Kidney (tissue), 14 donors: ENCODE measurements around the gene ZNF160. TPM values are rescaled to one million over a fixed set of nuclear protein-coding genes. Genes with fewer than 3 reads are reported as not detected.

Experiments used
- DNase-seq, 5 donors: peaks; one replicate each; pipeline ENCODE4 v3.0.0-alpha.2; 2013 to 2020
- FAIRE-seq: peaks from 2 replicates; lab custom pipeline; 2012; peaks lifted over from hg19 to GRCh38; lab: Jason Lieb, UNC
- H3K27ac ChIP-seq, 2 donors: one replicate each; pipeline ENCODE4 v1.7.0; 2013; ENCODE audit warnings: low read depth in 2 of 2, low read length in 2 of 2, inconsistent platforms in 1 of 2
- H3K27me3 ChIP-seq: one replicate; pipeline ENCODE4 v1.7.1; 2013; ENCODE audit warnings: low read length, inconsistent platforms; ENCODE audit not compliant: control insufficient read depth, insufficient read depth
- H3K36me3 ChIP-seq, 3 donors: one replicate each; pipeline versions ENCODE4 v1.7.0 to v1.7.1; 2013; ENCODE audit warnings: low read length in 3 of 3, control low read depth in 1 of 3, inconsistent platforms in 1 of 3; ENCODE audit not compliant: insufficient read depth in 3 of 3, control insufficient read depth in 2 of 3
- H3K4me1 ChIP-seq, 3 donors: one replicate each; pipeline versions ENCODE4 v1.7.0 to v1.7.1; 2013; ENCODE audit warnings: low read length in 3 of 3, inconsistent platforms in 1 of 3, low read depth in 1 of 3; ENCODE audit not compliant: control insufficient read depth in 2 of 3, insufficient read depth in 2 of 3
- H3K4me3 ChIP-seq, 3 donors: one replicate each; pipeline versions ENCODE4 v1.7.0 to v1.8.1; 2013; ENCODE audit warnings: low read length in 3 of 3, control low read depth in 1 of 3, inconsistent platforms in 1 of 3
- H3K9ac ChIP-seq, 3 donors: one replicate each; pipeline versions ENCODE4 v1.7.0 to v1.7.1; 2013; ENCODE audit warnings: low read length in 3 of 3, control low read depth in 1 of 3, inconsistent platforms in 1 of 3
- H3K9me3 ChIP-seq, 3 donors: one replicate each; pipeline versions ENCODE4 v1.7.0 to v1.7.1; 2013; ENCODE audit warnings: low read length in 3 of 3, control low read depth in 1 of 3, inconsistent platforms in 1 of 3; ENCODE audit not compliant: control insufficient read depth in 2 of 3, insufficient read depth in 1 of 3
- intact Hi-C: fragments of 100-400 bp; cut with DNase I; formaldehyde crosslinking; loops from one replicate; pipeline ENCODE4 v1.11.1; 2022
- polyA plus RNA-seq: library from polyadenylated mRNA; stranded (reverse); fragments of 350-450 nt; fragmentation: Illumina TruSeq; extraction: RNeasy Lipid Tissue Mini Kit (QIAGEN cat#74804); gene quantifications from one replicate; pipeline ENCODE4 v1.2.3, GENCODE V29; 2014; ENCODE audit warnings: low read depth, low replicate concordance; ENCODE audit not compliant: insufficient read depth
- total RNA-seq: library from RNA; stranded (reverse); fragmentation: NEBNext Ultra II Directional; extraction: Animal tissue kit (Norgen Biotek cat#: 25700); gene quantifications from one replicate; pipeline ENCODE4 v1.2.1, GENCODE V29; 2021
- TF ChIP-seq, protein P1 (sequence below): IDR thresholded peaks from 3 replicates; pipeline ENCODE4 v1.5.1; 2012; ENCODE audit warnings: mild to moderate bottlenecking, moderate library complexity, borderline replicate concordance; ENCODE audit not compliant: insufficient read depth; ENCODE audit errors: extremely low read depth
- donor health status: control.
- donor health status: control.
- donor health status: control.
- donor health status: control.
- donor health status: control.
- donor health status: DM: yes; HTN: yes; CAD: no.
- donor health status: Normal renal cell carcinoma (clear cell type).

Gene ZNF160
- total and polyA plus RNA-seq, 2 donors from 2014 or later = 9.5 to 38.2 TPM

DNA sequence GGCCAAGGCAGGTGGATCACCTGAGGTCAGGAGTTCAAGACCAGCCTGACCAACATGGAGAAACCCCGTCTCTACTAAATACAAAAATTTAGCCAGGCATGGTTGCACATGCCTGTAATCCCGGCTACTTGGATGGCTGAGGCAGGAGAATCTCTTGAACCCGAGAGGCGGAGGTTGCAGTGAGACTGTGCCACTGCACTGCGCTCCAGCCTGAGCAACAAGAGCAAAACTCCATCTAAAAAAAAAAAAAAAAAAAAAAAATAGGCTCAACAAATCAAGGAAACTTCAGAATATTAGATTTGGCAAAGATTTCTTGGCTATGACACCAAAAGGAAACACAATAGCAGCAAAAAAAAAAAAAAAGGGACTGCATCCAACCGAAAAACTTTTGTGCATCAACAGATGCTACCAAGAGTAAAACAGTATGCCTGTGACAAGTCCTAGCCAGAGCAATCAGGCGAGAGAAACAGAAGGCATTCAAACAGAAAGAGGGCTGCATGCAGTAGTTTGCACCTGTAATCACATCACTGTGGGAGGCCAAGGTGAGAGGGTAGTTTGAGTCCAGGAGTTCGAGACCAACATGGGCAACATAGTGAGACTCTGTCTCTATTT, 23.8 kb downstream of the ZNF160 start:
- Histone ChIP-seq H3K9me3 (peaks cover 0 to 6% (median 5%) of the 10 kb centered on the region in 3 donors), H3K27ac (no peak overlapping the region), H3K4me3 (no peak overlapping the region), H3K4me1 (no peaks in the 10 kb centered on the region), H3K9ac (no peak overlapping the region), H3K27me3 (no peaks in the 10 kb centered on the region), H3K36me3 (peaks cover 3 to 16% (median 4%) of the 10 kb centered on the region in 3 donors)
- no peak for FAIRE-seq
- intact Hi-C loops = no loop called here
- TF ChIP-seq, protein P1, sequence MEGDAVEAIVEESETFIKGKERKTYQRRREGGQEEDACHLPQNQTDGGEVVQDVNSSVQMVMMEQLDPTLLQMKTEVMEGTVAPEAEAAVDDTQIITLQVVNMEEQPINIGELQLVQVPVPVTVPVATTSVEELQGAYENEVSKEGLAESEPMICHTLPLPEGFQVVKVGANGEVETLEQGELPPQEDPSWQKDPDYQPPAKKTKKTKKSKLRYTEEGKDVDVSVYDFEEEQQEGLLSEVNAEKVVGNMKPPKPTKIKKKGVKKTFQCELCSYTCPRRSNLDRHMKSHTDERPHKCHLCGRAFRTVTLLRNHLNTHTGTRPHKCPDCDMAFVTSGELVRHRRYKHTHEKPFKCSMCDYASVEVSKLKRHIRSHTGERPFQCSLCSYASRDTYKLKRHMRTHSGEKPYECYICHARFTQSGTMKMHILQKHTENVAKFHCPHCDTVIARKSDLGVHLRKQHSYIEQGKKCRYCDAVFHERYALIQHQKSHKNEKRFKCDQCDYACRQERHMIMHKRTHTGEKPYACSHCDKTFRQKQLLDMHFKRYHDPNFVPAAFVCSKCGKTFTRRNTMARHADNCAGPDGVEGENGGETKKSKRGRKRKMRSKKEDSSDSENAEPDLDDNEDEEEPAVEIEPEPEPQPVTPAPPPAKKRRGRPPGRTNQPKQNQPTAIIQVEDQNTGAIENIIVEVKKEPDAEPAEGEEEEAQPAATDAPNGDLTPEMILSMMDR = no peak
- no peak for DNase-seq

DNA sequence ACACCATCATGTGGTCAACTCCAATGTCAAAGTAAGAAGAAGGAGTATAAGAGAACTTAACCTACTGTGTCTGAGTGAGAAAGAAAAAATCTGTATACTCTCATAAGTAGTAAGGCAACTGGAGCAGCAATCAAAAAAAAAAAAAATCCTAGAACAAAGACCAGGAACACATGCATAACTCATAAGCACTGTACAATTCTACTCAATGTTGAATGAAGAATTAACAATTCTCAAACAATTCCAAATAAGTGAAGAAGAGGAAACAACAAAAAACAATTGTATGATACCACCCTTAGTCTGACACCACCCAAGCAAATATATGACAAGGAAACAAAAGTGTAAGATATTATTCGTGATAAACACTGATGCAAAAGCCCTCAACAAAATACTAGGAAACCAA, 24.6 kb downstream of the ZNF160 start:
- no peak for DNase-seq
- H3K27ac ChIP-seq = no peak overlapping the region

DNA sequence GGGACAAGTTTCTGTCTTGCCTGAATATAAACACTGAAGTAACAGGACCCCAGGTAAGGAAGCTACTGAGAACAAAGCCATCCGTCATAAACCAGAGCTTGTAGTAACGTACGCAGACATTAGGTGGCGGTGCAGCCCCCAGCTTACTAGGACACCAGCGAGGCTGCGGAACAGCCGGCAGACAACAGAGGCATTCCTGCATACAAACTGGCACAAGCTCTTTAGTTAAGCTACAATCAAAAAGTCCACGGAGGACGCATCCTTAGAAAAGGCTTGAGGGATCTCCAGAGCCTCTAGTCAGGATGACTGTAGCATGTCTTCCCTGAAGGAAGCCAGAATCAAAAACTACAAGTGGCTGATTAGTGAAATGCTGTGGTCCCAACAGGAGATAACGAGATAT, 26.2 kb downstream of the ZNF160 start:
- TF ChIP-seq, protein P1 = peak; percentile 62
- Histone ChIP-seq H3K27ac (no peak overlapping the region), H3K4me3 (no peak overlapping the region), H3K4me1 (no peaks in the 10 kb centered on the region), H3K9ac (no peak overlapping the region), H3K27me3 (no peaks in the 10 kb centered on the region), H3K36me3 (peaks cover 9 to 21% (median 9%) of the 10 kb centered on the region in 3 donors), H3K9me3 (peaks cover 0 to 9% (median 5%) of the 10 kb centered on the region in 3 donors)
- no peak for FAIRE-seq
- intact Hi-C loops = no loop called here
- peak; percentile 74 to 83 (median 81) for DNase-seq

More for the DNA sequence above, 24.6 kb downstream of the ZNF160 start:
- H3K4me1 ChIP-seq = no peaks in the 10 kb centered on the region
- TF ChIP-seq, protein P1 = no peak
- intact Hi-C loops = no loop called here
- H3K9me3 ChIP-seq = peaks cover 0 to 6% (median 5%) of the 10 kb centered on the region in 3 donors
- H3K27me3 ChIP-seq = no peaks in the 10 kb centered on the region
- H3K4me3 ChIP-seq = no peak overlapping the region
- no peak overlapping the region for H3K9ac ChIP-seq
- no peak for FAIRE-seq
- H3K36me3 ChIP-seq = peaks cover 2 to 13% (median 7%) of the 10 kb centered on the region in 3 donors
